Endothelial cell of umbilical vein (primary cell): Measurements from ENCODE around the gene NTMT1.

Experiments
- EZH2 ChIP-seq: IDR thresholded peaks from 2 replicates; pipeline ENCODE4 v1.6.1; 2012; ENCODE audit warnings: borderline replicate concordance, low read depth, mild to moderate bottlenecking, moderate library complexity, low read length, inconsistent platforms; ENCODE audit not compliant: severe bottlenecking
- FOS ChIP-seq: IDR thresholded peaks from 2 replicates; pipeline ENCODE4 v1.6.1; 2011; ENCODE audit warnings: mild to moderate bottlenecking, low read length, moderate library complexity, borderline replicate concordance; ENCODE audit not compliant: insufficient read depth
- GATA2 ChIP-seq: IDR thresholded peaks from 2 replicates; pipeline ENCODE4 v1.7.0; 2011; ENCODE audit warnings: low read depth, mild to moderate bottlenecking, moderate library complexity, mixed read lengths, low read length; ENCODE audit not compliant: insufficient read length, insufficient read depth
- JUN ChIP-seq: IDR thresholded peaks from 2 replicates; pipeline ENCODE4 v1.6.1; 2011; ENCODE audit warnings: borderline replicate concordance, low read depth; ENCODE audit not compliant: insufficient read length, insufficient read depth
- MYC ChIP-seq: IDR thresholded peaks from one replicate; pipeline ENCODE4 v1.6.1; 2011; ENCODE audit warnings: mild to moderate bottlenecking, low read depth, low read length
- POLR2A ChIP-seq: IDR thresholded peaks from 2 replicates; pipeline ENCODE4 v1.6.1; 2012; ENCODE audit warnings: low read depth, mild to moderate bottlenecking, control low read depth, low read length
- POLR2AphosphoS5 ChIP-seq: IDR thresholded peaks from 2 replicates; pipeline ENCODE4 v1.6.1; 2012; ENCODE audit warnings: low read depth, mild to moderate bottlenecking, control low read depth, low read length, moderate library complexity; ENCODE audit not compliant: insufficient read depth
- TF ChIP-seq, protein P1 (sequence below), 2 donors: IDR thresholded peaks; 1 replicate in 1 of 2; 2 replicates in 1 of 2; pipeline ENCODE4 v1.5.1; 2011; ENCODE audit warnings: low read length in 2 of 2, mild to moderate bottlenecking in 2 of 2, moderate library complexity in 2 of 2, control low read depth in 1 of 2, inconsistent platforms in 1 of 2, low read depth in 1 of 2; ENCODE audit not compliant: insufficient read depth in 1 of 2; ENCODE audit errors: extremely low read depth in 1 of 2
- TF ChIP-seq, protein P2 (sequence below): IDR thresholded peaks from 2 replicates; pipeline ENCODE4 v1.6.1; 2011; ENCODE audit not compliant: insufficient read depth, insufficient read length

DNA sequence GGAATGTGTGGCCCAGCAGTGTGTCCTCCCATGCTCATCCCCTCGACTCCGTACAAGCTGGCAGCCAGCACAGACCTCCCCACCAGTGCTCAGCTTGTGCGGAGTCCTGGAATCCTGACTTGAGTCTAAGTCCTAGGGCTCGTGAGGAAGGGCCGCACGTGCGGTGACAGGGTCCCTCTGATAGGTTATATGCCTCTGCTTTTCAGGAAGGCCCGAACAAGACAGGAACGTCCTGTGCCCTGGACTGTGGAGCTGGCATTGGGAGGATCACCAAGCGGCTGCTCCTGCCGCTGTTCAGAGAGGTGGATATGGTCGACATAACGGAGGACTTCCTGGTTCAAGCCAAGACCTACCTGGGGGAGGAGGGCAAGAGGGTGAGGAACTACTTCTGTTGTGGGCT, 7.9 kb downstream of the NTMT1 start:
- TF ChIP-seq, protein P1, sequence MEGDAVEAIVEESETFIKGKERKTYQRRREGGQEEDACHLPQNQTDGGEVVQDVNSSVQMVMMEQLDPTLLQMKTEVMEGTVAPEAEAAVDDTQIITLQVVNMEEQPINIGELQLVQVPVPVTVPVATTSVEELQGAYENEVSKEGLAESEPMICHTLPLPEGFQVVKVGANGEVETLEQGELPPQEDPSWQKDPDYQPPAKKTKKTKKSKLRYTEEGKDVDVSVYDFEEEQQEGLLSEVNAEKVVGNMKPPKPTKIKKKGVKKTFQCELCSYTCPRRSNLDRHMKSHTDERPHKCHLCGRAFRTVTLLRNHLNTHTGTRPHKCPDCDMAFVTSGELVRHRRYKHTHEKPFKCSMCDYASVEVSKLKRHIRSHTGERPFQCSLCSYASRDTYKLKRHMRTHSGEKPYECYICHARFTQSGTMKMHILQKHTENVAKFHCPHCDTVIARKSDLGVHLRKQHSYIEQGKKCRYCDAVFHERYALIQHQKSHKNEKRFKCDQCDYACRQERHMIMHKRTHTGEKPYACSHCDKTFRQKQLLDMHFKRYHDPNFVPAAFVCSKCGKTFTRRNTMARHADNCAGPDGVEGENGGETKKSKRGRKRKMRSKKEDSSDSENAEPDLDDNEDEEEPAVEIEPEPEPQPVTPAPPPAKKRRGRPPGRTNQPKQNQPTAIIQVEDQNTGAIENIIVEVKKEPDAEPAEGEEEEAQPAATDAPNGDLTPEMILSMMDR (IDR thresholded peaks at IDR 0.05; ENCODE audit: extremely low read depth in 1 of 2, insufficient read depth in 1 of 2, low read depth in 1 of 2, low read length in 2 of 2): no peak
- TF ChIP-seq EZH2 (no peak), POLR2AphosphoS5 (no peak), JUN (no peak), POLR2A (no peak), FOS (no peak), GATA2 (no peak), MYC (no peak)
- TF ChIP-seq, protein P2, sequence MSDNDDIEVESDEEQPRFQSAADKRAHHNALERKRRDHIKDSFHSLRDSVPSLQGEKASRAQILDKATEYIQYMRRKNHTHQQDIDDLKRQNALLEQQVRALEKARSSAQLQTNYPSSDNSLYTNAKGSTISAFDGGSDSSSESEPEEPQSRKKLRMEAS: no peak
